Rectal smooth muscle tissue (tissue), 1 donor: ENCODE measurements around the gene RNF13.

Experiments
- H3K27ac ChIP-seq: one replicate; pipeline ENCODE4 v1.7.0; 2013; ENCODE audit warnings: low read depth, low read length, inconsistent platforms
- H3K27me3 ChIP-seq: one replicate; pipeline ENCODE4 v1.7.0; 2013; ENCODE audit warnings: low read length; ENCODE audit not compliant: control insufficient read depth, insufficient read depth
- H3K36me3 ChIP-seq: one replicate; pipeline ENCODE4 v1.7.0; 2013; ENCODE audit warnings: low read length; ENCODE audit not compliant: control insufficient read depth, insufficient read depth
- H3K4me1 ChIP-seq: one replicate; pipeline ENCODE4 v1.7.0; 2013; ENCODE audit warnings: low read length; ENCODE audit not compliant: control insufficient read depth, insufficient read depth
- H3K4me3 ChIP-seq: one replicate; pipeline ENCODE4 v1.7.0; 2013; ENCODE audit warnings: low read length
- H3K9ac ChIP-seq: one replicate; pipeline ENCODE4 v1.7.0; 2013; ENCODE audit warnings: low read length

Gene RNF13

GRCh38 chr3:149781211-149781610, 31.8 kb upstream of the RNF13 start:
- no peak overlapping the region for H3K27ac ChIP-seq

GRCh38 chr3:149781741-149782140, 31.3 kb upstream of the RNF13 start:
- Histone ChIP-seq H3K36me3 (no peaks in the 10 kb centered on the region), H3K4me3 (no peak overlapping the region), H3K27me3 (no peaks in the 10 kb centered on the region), H3K4me1 (no peaks in the 10 kb centered on the region), H3K9ac (no peak overlapping the region), H3K27ac (no peak overlapping the region)

More at GRCh38 chr3:149781211-149781610, 31.8 kb upstream of the RNF13 start:
- H3K36me3 ChIP-seq, result no peaks in the 10 kb centered on the region
- H3K27me3 ChIP-seq, result no peaks in the 10 kb centered on the region
- H3K9ac ChIP-seq, result no peak overlapping the region
- no peaks in the 10 kb centered on the region for H3K4me1 ChIP-seq
- no peak overlapping the region for H3K4me3 ChIP-seq

GRCh38 chr3:149783576-149783975, 29.4 kb upstream of the RNF13 start:
- Histone ChIP-seq H3K27ac (no peak overlapping the region), H3K27me3 (no peaks in the 10 kb centered on the region), H3K4me3 (no peak overlapping the region), H3K4me1 (no peaks in the 10 kb centered on the region), H3K9ac (no peak overlapping the region), H3K36me3 (no peaks in the 10 kb centered on the region)

- Histone ChIP-seq H3K27me3 (no peaks in the 10 kb centered on the region), H3K27ac (no peak overlapping the region), H3K9ac (no peak overlapping the region), H3K36me3 (no peaks in the 10 kb centered on the region), H3K4me1 (no peaks in the 10 kb centered on the region), H3K4me3 (no peak overlapping the region)
Measured at GRCh38 chr3:149784064-149784704, 28.8 kb upstream of the RNF13 start.

GRCh38 chr3:149790268-149790667, 22.7 kb upstream of the RNF13 start:
- Histone ChIP-seq H3K4me1 (no peaks in the 10 kb centered on the region), H3K4me3 (no peak overlapping the region), H3K9ac (no peak overlapping the region), H3K36me3 (no peaks in the 10 kb centered on the region), H3K27me3 (no peaks in the 10 kb centered on the region), H3K27ac (no peak overlapping the region)

- Histone ChIP-seq H3K4me3 (no peak overlapping the region), H3K36me3 (no peaks in the 10 kb centered on the region), H3K4me1 (no peaks in the 10 kb centered on the region), H3K27ac (no peak overlapping the region), H3K27me3 (no peaks in the 10 kb centered on the region), H3K9ac (no peak overlapping the region)
Measured at GRCh38 chr3:149790698-149791097, 22.3 kb upstream of the RNF13 start.

- no peak within 1 kb of the TSS for H3K9ac ChIP-seq
- H3K27me3 ChIP-seq, result no peaks in the 10 kb centered on the region
- H3K36me3 ChIP-seq, result no peaks in the 10 kb centered on the region
- H3K4me3 ChIP-seq, result no peak within 1 kb of the TSS
- H3K27ac ChIP-seq, result no peak within 1 kb of the TSS
- no peaks in the 10 kb centered on the region for H3K4me1 ChIP-seq
Measured at GRCh38 chr3:149792452-149793270, 20.4 kb upstream of the RNF13 start, which contains the start of gene ANKUB1. ANKUB1 (minus strand) TSS chr3:149792554; CDS start chr3:149792366, 188 bp downstream.

GRCh38 chr3:149796026-149796425, 17.0 kb upstream of the RNF13 start:
- Histone ChIP-seq H3K4me3 (no peak overlapping the region), H3K27ac (no peak overlapping the region), H3K4me1 (no peaks in the 10 kb centered on the region), H3K27me3 (no peaks in the 10 kb centered on the region), H3K9ac (no peak overlapping the region), H3K36me3 (no peaks in the 10 kb centered on the region)

- Histone ChIP-seq H3K4me1 (no peaks in the 10 kb centered on the region), H3K27me3 (no peaks in the 10 kb centered on the region), H3K27ac (no peak overlapping the region), H3K9ac (no peak overlapping the region), H3K36me3 (no peaks in the 10 kb centered on the region), H3K4me3 (no peak overlapping the region)
Measured at GRCh38 chr3:149800693-149801092, 12.3 kb upstream of the RNF13 start.

GRCh38 chr3:149801195-149801594, 11.8 kb upstream of the RNF13 start:
- H3K27me3 ChIP-seq, result no peaks in the 10 kb centered on the region
- no peak overlapping the region for H3K27ac ChIP-seq
- H3K4me1 ChIP-seq, result no peaks in the 10 kb centered on the region
- H3K4me3 ChIP-seq, result no peak overlapping the region
- no peak overlapping the region for H3K9ac ChIP-seq
- no peaks in the 10 kb centered on the region for H3K36me3 ChIP-seq

GRCh38 chr3:149801639-149802038, 11.4 kb upstream of the RNF13 start:
- H3K4me1 ChIP-seq, result no peaks in the 10 kb centered on the region
- no peaks in the 10 kb centered on the region for H3K27me3 ChIP-seq
- H3K9ac ChIP-seq, result no peak overlapping the region
- H3K36me3 ChIP-seq, result no peaks in the 10 kb centered on the region
- H3K4me3 ChIP-seq, result no peak overlapping the region
- H3K27ac ChIP-seq, result no peak overlapping the region

- Histone ChIP-seq H3K4me1 (no peaks in the 10 kb centered on the region), H3K36me3 (no peaks in the 10 kb centered on the region), H3K27ac (no peak overlapping the region), H3K9ac (no peak overlapping the region), H3K4me3 (no peak overlapping the region), H3K27me3 (no peaks in the 10 kb centered on the region)
Measured at GRCh38 chr3:149806171-149806778, 6.7 kb upstream of the RNF13 start.
